Activated CD4-positive, alpha-beta T cell treated with anti-CD3 and anti-CD28 coated beads, Interleukin-2, amount 50 U/mL, for 16 hours (primary cell): ENCODE measurements around the gene ZNF136.

Source experiments
- DNase-seq: peaks from one replicate; pipeline ENCODE4 v3.0.0-alpha.2; 2020

The ZNF136 gene

GRCh38 chr19:12194827-12195731, 32.2 kb downstream of the ZNF136 start:
- peak; percentile 6 for DNase-seq

GRCh38 chr19:12198136-12198535, 35.2 kb downstream of the ZNF136 start:
- DNase-seq, result no peak

- DNase-seq, result no peak
These were observed 37.0 kb downstream of the ZNF136 start for GRCh38 chr19:12199757-12200419.

GRCh38 chr19:12202250-12202649, 39.4 kb downstream of the ZNF136 start:
- DNase-seq, result peak; percentile 5

GRCh38 chr19:12205296-12205695, 42.4 kb downstream of the ZNF136 start:
- DNase-seq, result no peak

GRCh38 chr19:12208221-12208620, 45.3 kb downstream of the ZNF136 start:
- no peak for DNase-seq

GRCh38 chr19:12217332-12217731, 54.4 kb downstream of the ZNF136 start:
- DNase-seq, result no peak

- no peak for DNase-seq
These were observed 60.2 kb downstream of the ZNF136 start for GRCh38 chr19:12222980-12223630.

GRCh38 chr19:12224676-12225075, 61.8 kb downstream of the ZNF136 start:
- DNase-seq, result no peak

GRCh38 chr19:12229990-12230389, 67.1 kb downstream of the ZNF136 start:
- DNase-seq, result no peak

GRCh38 chr19:12230751-12231733, 68.1 kb downstream of the ZNF136 start:
- DNase-seq, result no peak

GRCh38 chr19:12232961-12233360, 70.1 kb downstream of the ZNF136 start:
- DNase-seq, result no peak

- no peak for DNase-seq
These were observed 74.4 kb downstream of the ZNF136 start for GRCh38 chr19:12237143-12237839.
